Calu3 (cell line): ENCODE data around the gene NMT2. TPM values are rescaled to one million over a fixed set of nuclear protein-coding genes. Genes with fewer than 3 reads are reported as not detected.

Experiments
- BruUV-seq: library from RNA; stranded (reverse); fragments of 400-500 nt; replicated peaks from 2 replicates; lab custom pipeline; 2021; lab: Mats Ljungman, UMichigan
- CTCF ChIA-PET: fragments of 300-600 bp; sonication (Branson Sonifier 250); formaldehyde crosslinking; loops from one replicate; lab custom pipeline; 2022; ENCODE audit warnings: antibody characterized with exemption; lab: Charles Lee
- DNase-seq: peaks from one replicate; pipeline ENCODE4 v3.0.0; 2022
- H3K27ac Mint-ChIP-seq: one replicate; pipeline ENCODE4 v1.8.0; 2022; ENCODE audit warnings: mixed read lengths; ENCODE audit not compliant: unreplicated experiment
- H3K27me3 Mint-ChIP-seq: one replicate; pipeline ENCODE4 v1.8.0; 2022; ENCODE audit warnings: mixed read lengths; ENCODE audit not compliant: unreplicated experiment
- H3K36me3 Mint-ChIP-seq: one replicate; pipeline ENCODE4 v1.8.0; 2022; ENCODE audit warnings: mild to moderate bottlenecking, moderate library complexity, mixed read lengths; ENCODE audit not compliant: insufficient read depth, unreplicated experiment
- H3K4me1 Mint-ChIP-seq: one replicate; pipeline ENCODE4 v1.8.0; 2022; ENCODE audit warnings: mild to moderate bottlenecking, low read depth, mixed read lengths; ENCODE audit not compliant: unreplicated experiment
- H3K4me3 Mint-ChIP-seq: one replicate; pipeline ENCODE4 v1.8.0; 2022; ENCODE audit warnings: mild to moderate bottlenecking, low read depth, moderate library complexity, mixed read lengths; ENCODE audit not compliant: unreplicated experiment
- H3K9me3 Mint-ChIP-seq: one replicate; pipeline ENCODE4 v1.8.0; 2022; ENCODE audit warnings: low read depth, mixed read lengths; ENCODE audit not compliant: unreplicated experiment
- CTCF ChIP-seq: fragments of 200-600 bp; IDR thresholded peaks from one replicate; pipeline ENCODE4 v1.8.0; 2022; ENCODE audit warnings: antibody characterized with exemption; ENCODE audit not compliant: unreplicated experiment
- intact Hi-C: fragments of 100-400 bp; cut with micrococcal nuclease; formaldehyde crosslinking; loops from one replicate; pipeline ENCODE4 v1.10.0; 2022; ENCODE audit not compliant: unreplicated experiment
- total RNA-seq: library from RNA; stranded (reverse); gene quantifications from 2 replicates; pipeline ENCODE4 v1.2.3, GENCODE V29; 2022

Gene NMT2
- total RNA-seq, 1 experiment from 2014 or later: 8.6 TPM

- H3K27me3 Mint-ChIP-seq: no peaks in the 10 kb centered on the region
- CTCF ChIA-PET: no interaction called here
- intact Hi-C loops: no loop called here
- no peaks in the 10 kb centered on the region for H3K36me3 Mint-ChIP-seq
- no peak for TF ChIP-seq CTCF
- BruUV-seq: no TSS peak
- H3K9me3 Mint-ChIP-seq: no peaks in the 10 kb centered on the region
- H3K27ac Mint-ChIP-seq: no peak overlapping the region
- H3K4me1 Mint-ChIP-seq: peaks cover 10% of the 10 kb centered on the region
- no peak overlapping the region for H3K4me3 Mint-ChIP-seq
- DNase-seq: no peak
Measured at GRCh38 chr10:15150563-15150962, 17.9 kb downstream of the NMT2 start.

GRCh38 chr10:15149042-15149771 is 19.3 kb downstream of the NMT2 start:
- Mint-ChIP-seq H3K4me3 (no peak overlapping the region), H3K4me1 (peaks cover 10% of the 10 kb centered on the region), H3K27me3 (no peaks in the 10 kb centered on the region), H3K27ac (no peak overlapping the region), H3K9me3 (no peaks in the 10 kb centered on the region), H3K36me3 (no peaks in the 10 kb centered on the region)
- intact Hi-C loops: no loop called here
- CTCF ChIA-PET: no interaction called here
- BruUV-seq: no TSS peak
- no peak for DNase-seq
- no peak for TF ChIP-seq CTCF

- intact Hi-C loops: no loop called here
- DNase-seq: no peak
- CTCF ChIA-PET: interaction anchor here (0.6 kb wide), 1 partner anchor 16 kb away, joined by 3 read pairs; no protein-coding TSS in a partner anchor
- Mint-ChIP-seq H3K36me3 (no peaks in the 10 kb centered on the region), H3K27ac (no peak overlapping the region), H3K4me3 (no peak overlapping the region), H3K27me3 (no peaks in the 10 kb centered on the region), H3K4me1 (peaks cover 10% of the 10 kb centered on the region), H3K9me3 (no peaks in the 10 kb centered on the region)
- BruUV-seq: no TSS peak
- no peak for TF ChIP-seq CTCF
Measured at GRCh38 chr10:15147594-15148392, 20.7 kb downstream of the NMT2 start.

- Mint-ChIP-seq H3K4me3 (no peak overlapping the region), H3K27me3 (no peaks in the 10 kb centered on the region), H3K4me1 (no peaks in the 10 kb centered on the region), H3K27ac (no peak overlapping the region), H3K9me3 (no peaks in the 10 kb centered on the region), H3K36me3 (no peaks in the 10 kb centered on the region)
- no peak for TF ChIP-seq CTCF
- CTCF ChIA-PET: no interaction called here
- intact Hi-C loops: no loop called here
- BruUV-seq: no TSS peak
- DNase-seq: no peak
Measured at GRCh38 chr10:15146366-15146765, 22.1 kb downstream of the NMT2 start.
